HG03064 (cell line): ENCODE measurements around the gene REXO1.

Experiments used
- ATAC-seq: cut with Tn5 transposase; IDR thresholded peaks from one replicate; pipeline ENCODE4 v1.9.1; 2021; ENCODE audit warnings: low read depth; ENCODE audit not compliant: unreplicated experiment

REXO1 gene

DNA sequence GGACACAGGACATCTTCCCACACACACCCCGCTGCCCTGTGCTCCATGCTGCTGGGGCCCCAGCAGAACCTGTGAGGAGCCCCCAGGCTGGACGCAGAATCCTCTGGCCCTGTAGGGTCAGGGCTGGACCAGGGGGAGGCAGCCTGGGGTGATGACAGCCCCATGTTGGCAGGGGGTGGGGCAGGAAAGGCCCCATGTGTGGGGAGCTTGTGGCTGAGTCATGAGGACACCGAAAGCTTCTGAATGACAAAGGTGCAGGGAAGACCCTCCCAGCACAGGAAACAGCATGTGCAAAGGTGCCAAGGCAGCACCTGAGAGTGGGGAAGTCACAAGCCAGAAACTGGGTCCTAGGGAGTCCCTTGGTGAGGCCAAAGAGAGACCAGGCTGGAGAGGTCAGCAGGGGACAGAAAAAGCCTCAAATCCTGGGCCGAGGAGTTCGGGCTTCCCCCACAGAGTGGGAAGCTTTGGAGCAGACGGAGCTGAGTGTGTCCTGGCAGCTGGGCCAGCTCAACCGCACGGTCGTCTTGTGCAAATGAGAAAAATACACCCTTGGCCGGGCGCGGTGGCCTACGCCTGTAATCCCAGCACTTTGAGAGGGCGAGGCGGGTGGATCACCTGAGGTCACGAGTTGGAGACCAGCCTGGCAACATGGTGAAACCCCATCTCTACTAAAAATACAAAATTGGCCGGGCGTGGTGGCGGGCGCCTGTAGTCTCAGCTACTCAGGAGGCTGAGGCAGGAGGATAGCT is 53.7 kb downstream of the REXO1 start:
- ATAC-seq: no peak

DNA sequence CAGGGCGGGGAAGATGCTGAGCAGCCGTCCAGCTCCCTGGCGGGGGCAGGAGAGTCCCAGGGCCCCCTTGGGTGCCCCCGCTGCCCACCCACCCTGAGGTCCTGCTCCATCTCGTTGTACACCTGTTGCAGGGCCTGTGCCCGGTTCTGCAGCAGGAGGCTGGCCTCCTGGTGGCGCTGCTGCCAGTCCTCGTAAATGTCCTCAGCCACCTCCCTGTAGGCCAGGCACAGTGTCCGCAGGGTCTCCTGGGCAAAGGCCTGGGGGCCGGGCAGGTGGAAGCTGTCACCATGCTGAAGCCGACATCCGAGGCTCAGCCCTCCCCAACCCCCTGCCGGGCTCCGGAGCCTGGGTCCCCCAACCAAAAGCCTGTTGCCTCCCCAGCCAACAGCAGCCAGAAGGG is 56.4 kb downstream of the REXO1 start:
- no peak for ATAC-seq

DNA sequence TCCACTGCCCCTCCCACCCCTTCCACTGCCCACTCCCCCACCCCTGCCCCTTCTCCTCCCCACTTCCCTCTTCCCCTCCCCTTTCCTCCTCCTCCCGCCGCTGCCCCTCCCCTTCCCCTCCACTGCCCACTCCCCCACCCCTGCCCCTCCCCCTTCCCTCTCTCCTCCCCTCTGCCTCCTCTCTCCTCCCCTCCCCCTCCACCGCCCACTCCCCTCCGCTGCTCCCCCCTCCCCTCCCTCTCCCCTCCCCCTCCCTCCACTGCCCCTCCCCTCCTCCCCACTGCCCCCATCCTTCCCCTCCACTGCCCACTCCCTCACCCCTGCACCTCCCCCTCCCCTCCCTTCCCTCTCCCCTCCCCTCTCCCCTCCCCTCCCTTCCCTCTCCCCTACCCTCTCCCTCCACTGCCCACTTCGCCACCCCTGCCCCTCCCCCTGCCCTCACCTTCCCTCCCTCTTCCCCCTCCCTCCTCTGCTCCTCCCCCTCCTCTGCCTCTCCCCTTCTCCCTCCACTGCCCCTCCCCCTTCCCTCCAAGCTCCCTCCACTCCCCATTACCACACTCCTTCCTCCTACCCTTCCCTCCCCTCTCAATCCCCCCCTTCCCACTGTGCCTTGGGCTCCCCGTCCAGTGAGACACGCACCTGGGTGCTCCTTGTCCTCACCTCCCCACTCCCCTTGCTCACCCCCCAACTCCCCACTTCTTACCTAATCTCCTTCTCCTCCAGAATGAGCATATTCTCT is 58.1 kb downstream of the REXO1 start:
- no peak for ATAC-seq

DNA sequence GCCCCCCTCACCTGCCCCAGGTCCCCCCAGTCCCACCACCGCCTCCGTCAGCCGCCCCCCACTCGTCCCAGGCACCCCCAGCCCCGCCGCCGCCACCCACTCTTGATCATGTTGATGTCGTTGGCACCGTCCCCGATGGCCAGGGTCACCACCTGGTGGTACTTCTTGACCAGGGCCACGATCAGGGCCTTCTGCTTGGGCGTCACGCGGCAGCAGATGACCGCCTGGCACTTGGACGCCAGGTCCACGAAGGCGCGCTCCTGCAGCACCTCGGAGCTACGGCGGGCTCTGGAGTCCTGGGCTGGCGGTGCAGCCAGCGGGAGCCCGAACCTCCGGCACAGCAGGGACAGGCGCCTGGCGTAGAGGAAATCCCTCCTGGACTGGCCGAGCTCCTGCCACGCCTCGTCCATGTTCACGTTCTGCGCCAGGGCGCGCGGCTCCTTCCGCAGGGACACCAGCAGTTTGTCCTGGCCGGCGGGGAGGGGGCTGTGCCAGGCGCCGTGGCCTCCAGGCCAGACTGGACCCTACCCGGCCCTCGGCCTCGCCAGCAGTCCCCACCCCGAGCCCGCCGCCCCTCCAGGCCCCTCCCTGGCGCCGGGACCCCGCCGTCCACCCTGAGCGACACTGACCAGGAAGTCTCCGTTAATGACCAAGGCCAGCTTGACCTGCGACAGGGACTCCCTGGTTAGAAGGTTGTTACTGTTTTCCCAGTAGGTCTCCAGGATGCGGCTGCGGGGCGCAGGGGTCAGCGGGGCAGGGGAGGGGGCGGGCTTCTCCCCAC is 58.8 kb downstream of the REXO1 start:
- no peak for ATAC-seq

DNA sequence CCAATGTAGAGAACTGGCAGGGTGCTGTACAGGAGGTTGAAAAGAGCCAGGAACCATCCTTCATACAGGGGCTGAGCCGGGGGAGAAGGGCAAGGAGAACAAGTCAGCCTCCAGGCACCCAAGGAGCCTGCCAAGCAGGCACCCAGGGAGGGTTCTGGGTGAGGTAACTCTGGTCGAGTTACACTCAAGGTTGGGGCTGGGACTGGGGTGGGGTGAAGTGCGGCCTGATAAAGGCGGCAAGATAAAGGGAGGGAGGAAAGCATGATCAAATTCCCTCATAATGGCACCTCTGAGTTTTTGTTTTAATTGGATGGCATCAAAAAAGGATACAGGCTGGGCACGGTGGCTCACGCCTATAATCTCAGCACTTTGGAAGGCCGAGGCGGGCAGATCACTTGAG is 61.2 kb downstream of the REXO1 start:
- ATAC-seq: no peak

DNA sequence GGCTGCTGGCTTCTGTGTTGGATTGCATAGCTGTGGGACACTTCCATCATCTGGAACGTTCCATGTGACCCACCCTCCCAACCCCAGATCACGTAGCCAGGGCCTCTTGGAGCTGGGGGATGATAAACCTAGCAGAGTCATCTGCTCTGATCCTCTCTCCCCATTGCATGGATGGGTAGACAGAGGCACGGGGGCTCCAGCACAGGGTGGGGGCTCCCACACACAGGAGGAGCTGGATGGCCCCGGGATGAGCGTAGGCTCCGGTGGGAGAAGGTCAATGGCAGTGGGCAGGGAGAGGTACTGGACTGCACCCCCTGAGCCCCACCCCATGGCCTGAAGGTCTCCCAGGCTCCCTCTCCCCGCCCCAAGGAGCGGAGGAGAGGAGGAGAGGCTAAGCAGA is 61.6 kb downstream of the REXO1 start:
- no peak for ATAC-seq

DNA sequence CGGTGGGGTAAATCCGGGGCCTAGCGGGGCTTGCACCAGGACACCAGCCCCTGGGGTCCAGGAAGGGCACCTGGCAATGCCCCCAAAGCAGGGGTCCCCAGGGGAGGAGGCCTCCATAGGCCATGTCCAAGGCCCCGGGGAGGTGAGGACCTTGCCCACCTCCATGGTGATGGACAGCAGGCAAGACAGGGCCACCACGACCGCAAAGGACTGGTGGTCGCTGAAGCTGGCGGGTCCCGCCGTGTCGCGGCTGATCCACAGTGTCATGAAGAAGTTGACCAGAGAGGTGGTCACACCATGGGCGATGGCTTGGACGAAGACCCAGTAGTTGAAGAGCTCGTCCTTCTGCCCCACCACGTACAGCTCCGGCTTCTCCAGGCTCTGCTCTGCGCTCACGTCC is 63.0 kb downstream of the REXO1 start:
- no peak for ATAC-seq

DNA sequence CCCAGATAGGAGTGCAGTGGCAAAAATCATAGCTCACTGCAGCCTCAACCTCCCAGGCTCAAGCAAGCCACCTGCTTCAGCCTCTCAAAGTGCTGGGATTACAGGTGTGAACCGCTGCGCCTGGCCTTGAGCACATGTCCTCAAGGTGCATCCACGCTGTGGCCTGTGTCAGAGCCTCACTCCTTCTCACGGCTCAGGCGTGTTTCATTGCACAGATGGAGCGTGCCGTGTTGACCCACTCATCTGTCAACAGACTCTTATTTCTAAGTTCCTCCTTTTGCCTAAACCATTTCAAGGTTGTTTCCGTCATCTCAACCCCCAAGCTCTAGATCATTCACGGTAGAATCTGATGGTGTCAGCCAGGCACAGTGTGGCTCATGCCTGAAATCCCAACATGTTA is 64.4 kb downstream of the REXO1 start:
- no peak for ATAC-seq

DNA sequence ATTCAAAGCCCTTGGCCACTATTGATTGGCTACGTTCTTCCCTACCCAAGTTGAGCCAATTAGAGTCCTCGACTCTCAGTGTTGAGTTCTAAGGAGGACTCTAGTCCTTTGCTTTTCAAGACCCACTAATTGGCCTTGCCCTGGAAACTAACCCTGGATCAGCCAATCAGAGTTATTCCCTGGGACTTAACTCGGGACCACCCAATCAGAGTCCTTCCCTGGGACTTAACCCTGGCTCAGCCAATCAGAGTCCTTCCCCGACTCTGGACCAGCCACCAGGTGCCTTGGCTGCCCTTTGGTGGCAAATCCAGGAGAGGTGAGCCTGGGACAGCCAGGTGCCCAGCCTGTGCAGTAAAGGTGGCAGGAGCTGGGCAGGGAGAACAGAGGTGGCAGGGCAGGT is 64.9 kb downstream of the REXO1 start:
- ATAC-seq: no peak

DNA sequence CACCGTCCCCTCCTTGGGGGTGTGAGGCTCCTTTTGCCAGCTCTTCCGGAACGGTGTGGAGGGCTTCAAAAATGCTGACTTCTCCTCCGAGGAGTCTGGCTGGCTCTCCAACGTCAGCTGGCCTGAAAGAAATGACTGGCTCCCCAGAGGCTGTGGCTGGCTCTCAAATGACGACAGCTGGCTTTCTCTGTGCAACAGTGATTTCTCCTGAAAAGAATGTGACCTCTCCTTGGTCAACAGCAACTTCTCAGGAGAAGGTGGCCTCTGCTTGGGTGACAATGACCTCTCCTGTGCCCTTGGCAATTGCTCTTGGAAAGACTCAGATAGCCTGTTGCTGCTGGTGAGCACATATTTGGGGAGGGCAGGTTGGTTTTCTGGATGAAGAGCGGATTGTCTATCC is 65.8 kb downstream of the REXO1 start:
- ATAC-seq: no peak

DNA sequence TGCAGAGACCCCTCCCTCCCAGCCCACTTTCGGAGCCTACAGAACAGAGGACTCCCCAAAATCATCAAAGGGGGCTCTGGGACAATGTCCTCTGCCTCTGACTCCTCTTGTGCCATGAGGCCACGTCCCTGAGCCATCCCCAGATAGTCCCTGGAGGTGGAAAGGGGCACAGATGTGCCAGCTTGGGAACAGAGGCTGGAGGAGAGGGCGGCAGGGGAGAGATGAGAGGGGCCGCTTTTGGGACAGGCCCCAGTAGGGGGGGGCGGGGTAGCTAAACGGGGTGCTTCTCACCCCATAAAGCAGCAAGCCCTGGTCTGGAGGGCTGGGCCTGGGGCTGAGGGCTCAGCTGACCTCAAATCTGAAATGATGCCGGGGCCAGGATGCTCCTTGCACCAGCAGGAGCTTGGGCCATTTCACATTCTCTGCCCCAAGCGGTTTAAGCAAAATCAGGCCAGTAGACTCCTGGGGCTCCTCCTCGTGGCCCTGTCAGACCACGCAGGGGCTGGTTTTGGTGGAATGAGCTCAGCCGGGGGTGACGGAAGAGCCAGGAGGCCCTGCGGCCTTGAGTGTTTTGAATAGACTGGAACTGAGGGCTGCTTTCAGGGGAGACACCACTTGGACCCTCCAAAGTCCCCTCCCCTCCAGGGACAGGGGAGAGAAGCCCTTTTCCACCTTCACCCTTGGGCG is 67.9 kb downstream of the REXO1 start:
- ATAC-seq: no peak

DNA sequence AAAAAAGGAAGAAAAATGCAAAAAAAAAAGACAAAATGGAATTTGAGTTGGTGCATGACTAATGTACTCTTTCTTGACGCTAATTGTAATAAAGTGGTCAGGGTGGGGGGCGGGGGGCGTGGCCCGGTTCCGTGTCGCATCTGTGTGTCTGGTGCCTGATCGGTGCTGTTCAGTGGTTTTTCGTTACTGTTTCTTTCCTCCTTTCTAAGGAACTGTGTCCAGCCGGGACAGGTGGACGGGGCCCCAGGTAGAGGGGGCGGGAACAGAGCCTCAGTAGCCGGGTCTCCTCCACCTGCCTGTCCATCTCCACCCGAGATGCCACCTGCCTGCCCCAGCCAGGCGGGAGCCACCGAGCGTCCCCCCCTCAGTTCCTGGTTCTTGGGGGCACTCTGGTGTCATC is 68.7 kb downstream of the REXO1 start:
- no peak for ATAC-seq

DNA sequence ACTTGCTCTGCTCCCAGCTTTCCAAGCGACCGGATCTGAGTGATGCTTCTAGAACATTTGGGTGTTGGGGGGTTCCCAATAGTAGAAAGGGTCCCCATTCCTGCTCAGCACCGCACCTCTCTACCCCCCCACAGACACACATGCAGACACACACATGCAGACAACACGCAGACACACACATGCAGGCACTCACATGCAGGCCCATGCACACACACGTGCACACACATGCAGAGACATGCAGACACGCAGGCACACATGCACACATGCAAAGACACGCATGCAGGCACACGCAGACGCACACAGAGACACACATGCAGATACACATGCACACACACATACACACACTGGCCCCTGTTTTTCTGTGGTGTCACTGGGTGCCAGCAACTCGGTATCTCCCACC is 71.1 kb downstream of the REXO1 start:
- no peak for ATAC-seq

DNA sequence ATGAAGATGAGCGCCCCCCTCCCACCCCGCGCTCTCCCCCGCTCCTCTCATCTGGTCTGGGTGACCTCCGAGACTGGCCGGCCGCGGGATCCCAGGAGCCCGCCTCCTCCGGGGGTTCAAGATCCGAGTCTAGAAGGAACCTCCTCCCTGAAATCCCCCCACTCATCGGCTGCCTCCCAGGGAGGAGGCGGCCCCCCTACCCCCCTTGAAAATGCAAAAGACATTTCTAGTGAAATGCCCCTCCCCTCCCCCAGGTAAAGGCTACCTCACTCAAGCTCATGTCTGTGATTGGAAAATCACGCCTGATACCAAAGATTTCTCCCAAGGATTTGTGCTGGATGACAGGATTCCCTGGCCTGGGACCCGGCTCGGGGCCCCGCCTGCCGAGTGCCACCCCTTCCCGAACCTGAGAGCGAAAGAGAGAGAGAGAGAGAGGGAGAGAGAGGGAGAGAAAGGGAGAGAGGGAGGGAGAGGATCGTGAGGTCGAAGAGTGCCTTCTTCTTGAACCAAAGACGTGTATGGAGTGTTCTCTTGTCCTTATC is 71.6 kb downstream of the REXO1 start:
- no peak for ATAC-seq

DNA sequence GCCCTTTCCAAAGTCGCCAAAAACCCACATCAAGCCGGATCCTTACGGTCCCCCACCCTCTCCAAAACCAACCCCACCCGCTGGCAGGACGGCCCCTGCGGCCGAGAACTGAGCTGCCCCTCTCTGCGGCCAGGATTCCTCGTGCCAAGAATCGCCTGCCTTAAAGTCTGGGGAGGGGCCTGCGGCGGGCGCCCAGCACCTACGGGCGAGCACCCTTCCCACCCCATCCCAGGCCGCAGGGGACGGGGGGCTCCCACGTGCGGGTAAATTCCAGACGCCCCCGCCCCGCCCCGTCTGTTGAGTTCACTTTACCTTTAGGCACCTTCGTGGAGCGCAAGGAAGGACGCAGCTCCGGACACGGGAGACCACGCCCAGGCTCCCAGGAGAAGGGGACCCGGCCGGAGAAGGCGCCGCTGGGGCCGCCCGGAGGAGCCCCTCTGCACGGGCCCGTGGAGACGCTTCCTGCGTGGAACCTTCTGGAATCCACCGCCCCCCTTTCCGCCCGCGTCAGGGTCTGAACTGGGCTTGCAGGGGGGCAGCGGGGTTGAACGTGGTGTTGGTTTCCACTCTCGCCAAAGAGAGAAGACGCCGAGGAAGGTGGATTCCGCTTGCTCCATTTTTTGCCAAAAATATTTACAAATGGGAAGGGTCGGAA is 72.2 kb downstream of the REXO1 start:
- ATAC-seq: no peak

DNA sequence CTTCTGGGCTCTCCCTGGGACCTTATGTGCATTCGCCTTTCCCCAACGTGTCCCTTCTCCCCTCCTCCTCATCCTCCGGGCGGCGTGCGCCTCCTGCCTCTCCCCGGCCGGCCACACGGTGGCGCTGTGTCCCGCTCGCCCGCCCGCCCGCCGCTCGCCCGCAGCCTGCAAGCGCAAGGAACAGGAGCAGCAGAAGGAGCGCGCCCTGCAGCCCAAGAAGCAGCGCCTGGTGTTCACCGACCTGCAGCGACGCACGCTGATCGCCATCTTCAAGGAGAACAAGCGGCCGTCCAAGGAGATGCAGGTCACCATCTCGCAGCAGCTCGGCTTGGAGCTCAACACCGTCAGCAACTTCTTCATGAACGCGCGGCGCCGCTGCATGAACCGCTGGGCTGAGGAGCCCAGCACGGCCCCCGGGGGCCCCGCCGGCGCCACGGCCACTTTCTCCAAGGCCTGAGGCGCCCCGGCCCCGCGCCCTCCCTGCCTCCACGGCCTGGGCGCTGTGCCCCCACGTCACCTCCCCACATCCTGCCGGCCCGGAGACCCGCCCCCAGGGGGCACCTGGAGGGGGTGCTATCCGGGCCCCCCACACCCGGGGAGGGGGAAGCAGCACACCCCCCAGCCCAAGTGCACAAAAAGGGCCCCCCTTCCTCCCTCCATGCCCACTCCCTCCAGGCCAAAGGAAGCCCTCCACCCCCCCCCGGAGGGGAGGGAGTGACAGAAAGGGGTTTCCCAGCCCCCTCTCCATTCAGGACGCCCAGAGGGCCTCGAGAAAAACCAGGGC is 73.1 kb downstream of the REXO1 start:
- no peak for ATAC-seq

DNA sequence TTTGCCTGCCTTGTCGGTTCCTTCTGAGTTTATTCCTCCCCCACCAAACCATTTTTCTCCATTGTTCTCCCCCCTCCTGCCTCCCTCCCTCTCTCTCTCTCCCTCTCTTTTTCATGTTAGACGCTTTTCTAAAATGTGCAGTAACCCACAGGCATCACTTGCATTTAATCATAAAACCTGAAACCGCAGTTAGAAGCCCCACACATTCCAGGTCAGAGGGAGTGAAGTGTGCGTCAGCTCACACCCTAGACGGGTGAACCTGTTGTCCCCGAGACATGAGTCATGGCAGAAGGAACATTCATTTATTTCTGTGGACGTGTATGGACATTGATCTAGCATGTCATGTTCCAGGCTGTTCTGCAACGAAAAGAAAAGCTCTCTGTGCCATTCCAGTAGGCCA is 75.1 kb downstream of the REXO1 start:
- no peak for ATAC-seq

DNA sequence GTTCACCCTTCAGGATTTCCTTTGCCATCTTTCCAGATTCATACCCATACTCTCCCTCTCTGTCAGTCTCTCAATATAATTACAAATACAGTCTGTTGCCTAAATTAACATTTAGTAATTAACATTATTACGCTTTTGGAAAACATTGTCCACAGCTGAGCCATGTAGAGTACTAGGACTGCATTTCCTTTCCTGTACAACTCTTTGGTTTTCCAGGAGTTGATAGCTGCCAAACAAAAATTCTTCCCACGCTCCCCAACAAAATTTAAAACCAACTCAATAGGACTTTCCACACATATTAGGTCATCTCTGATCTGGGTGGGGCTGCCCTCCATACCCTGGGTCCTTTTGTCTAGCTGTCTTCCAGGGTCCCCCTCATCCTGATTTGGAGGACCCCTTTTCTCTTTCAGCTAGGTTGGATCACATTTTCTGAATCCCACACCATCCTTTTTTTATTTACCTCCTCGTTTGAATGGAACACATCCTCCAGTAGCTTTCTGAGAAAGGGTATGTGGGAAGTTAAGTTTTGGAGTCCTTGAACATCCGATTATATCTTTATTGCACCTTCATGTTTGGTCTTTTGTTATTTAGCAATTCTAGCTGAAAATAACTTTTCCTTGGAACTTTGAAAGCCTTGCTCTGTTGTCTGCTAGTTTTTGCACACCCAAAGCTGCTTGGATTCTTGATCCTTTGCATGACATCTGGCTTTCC is 77.3 kb downstream of the REXO1 start:
- no peak for ATAC-seq

DNA sequence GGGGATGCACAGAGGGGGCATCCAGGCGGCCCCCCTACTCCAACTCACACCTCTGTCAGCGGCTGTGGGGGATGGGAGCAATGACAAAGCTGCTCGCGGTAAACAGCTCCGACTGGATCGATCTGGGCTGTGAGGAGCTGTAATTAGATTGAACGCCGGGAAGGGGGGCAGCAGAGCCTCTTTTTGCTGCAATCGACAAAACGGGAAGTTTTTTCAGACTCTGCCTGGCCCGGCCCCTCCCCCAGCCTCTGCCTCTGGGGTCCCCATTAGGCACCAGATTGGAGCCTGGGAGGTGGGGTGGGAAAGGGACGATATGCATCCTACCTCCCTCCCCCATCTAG is 78.7 kb downstream of the REXO1 start:
- no peak for ATAC-seq
